Inflammatory macrophage (primary cell): ENCODE results near the gene MSRB3.

ENCODE experiments used
- DNase-seq, 2 donors: peaks; one replicate each; pipeline ENCODE4 v3.0.0-alpha.2; 2020 to 2022

MSRB3 gene

DNA sequence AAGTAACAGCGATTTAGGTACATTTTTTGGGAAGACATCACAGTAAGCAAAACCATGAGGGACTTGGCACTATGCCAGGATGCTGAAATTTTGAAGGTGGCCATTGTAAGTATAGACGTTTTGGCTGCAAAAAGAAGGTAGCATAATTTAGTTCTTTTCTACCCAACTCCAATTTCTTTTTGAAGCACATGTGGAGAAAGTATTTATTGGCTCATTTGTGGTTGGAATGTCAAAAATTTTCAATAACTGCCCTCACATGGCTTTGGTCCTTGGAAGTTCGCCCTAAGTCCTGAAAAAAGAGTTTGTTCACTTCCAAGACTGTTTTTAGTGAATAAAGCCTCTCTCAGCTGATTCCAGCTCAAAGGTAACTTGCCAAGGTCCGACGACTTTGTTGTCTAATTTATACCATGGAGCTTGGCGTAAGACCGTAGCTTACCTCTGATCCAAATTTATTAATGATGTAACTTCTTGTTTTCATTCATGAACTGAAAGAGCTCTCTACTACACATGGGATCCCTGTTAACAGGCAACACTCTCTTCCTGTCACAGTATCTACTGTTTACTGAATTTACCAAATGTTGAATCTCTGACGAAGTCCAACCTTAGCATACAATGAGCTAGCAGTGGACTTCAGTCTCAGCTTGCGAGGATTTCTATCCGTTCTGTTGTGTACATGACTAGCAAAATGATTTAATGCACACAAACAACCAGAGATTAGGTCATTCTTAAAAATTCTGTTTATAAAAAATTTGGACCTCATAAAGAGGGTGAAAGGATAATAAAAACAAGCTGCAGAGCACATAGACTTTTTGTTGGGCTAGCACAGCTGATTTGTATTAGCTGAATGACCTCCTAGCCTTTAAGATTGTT lies 49.0 kb downstream of the MSRB3 start:
- no peak for DNase-seq

DNA sequence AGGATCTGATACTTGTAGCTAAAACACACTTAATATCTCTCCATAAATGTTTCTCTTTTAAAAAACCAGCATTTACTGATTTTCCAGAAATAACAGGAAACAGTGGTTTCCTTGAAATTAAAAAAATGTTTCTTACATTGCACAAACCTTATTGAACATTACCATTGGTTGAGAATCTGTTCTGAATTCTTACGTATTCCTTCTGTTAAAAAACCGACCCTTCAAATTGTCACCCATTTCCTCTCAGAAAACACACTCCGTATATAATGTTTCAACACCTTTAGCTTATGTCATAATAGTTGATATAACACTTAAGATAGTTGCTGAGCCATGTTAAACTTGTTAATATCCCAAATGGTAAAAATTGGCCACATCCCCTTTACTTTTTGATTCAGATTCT lies 51.2 kb downstream of the MSRB3 start:
- no peak for DNase-seq

DNA sequence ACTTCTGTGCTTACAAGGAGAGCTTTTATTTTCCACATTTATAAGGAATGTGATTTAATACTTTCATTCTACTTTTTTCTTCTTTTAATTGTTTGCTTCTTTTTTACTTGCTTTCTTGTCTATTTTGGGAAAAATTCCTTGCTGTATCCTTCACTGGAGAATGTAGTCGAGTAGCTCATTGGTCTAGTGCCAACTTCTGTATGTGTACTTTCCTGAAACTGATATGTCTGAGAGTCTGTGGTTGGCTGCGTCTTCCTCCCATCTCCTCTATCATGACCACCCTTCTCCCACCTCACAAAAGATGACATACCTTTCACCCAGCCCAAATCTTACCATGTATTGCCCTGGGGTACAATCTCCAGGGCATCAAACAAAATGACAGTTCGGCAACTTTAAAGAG lies 51.8 kb downstream of the MSRB3 start:
- no peak for DNase-seq

DNA sequence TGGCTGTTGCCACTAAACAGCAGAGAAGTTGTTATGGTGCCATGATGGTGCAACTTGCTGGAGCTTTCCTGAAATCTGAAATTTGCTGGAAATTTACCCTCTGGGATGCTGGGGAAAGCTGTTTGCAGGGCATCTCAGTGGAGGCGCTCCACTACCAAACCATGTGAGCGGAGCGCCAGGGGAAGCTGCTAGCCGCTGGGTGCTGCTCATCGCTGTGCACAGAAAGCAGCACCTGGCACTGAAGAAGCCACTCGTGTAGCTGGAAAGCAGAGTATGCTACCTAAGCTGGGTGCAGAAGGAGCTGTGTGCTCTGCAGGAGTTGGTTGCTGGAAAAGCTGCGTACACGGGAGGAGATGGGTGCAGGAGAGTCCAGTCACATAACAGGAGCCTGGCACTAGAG lies 53.0 kb downstream of the MSRB3 start:
- DNase-seq: no peak

DNA sequence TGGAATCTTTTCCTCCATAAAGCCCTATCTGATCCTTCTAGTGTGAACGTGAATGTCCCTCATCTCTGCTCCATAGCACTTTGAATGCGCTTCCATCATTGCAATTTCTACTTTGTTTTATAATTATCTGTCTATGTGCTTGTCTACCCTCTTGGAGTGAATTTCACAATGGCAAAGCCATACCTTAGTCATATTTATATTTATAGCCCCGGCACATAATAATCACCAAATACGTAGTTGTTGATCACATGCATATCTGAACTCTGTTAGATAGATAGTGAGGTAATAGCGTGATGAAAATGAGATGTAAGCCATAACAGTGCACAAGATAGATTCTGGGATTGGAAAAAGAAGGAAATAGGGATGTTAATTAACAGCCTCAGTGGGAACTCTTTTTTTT lies 55.2 kb downstream of the MSRB3 start:
- DNase-seq: no peak

DNA sequence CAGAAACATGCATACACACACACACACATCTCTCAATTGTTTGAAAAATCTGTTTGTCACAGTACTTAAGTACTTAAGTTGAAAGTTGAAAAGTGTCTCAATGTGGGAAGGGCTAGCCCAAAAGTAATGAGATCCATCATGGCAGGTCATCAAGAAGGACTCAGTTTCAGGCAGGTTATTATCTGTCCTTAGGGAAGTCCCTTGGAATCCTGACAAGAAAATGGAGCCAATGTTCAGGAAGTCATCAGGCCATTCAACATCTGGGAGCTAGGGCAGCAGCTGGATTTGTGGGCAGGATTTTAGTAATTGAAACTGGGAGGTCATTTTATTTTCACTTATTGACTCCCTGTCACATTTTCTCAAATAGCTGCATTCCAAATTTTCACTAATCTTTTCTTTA lies 56.0 kb downstream of the MSRB3 start:
- no peak for DNase-seq

DNA sequence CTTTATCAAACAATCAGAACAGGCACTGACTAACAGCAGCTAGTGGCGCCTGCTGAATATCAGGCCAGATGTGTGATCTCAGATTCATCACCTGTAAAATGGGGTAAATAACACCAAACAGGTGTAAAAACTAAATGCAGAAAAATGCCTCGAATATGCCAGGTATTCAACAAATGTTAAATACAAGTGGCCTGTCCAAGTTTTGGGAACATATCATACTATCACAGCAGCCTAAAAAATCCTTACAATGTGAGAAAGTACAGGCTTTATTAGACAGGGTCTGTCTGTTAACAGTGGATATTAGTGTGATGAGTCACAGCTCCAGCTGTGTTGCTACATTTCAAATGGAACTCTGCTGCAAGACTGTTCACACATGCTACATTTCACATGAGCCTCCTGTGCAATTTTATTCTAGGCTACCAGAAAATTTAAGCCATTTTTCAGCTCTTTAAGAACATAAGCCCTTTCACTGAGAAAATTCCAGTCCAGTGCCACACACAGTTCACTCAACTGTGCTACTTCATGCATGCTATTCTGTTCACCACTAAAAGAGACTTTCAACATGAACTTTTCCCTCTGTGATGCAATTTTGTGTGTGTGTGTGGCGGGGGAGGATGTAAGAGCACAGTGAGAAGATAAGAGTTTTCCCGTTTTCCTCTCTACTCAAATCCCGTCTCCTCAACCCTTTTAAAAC lies 56.7 kb downstream of the MSRB3 start:
- DNase-seq: peak in 1 of 2 donors; percentile 17

DNA sequence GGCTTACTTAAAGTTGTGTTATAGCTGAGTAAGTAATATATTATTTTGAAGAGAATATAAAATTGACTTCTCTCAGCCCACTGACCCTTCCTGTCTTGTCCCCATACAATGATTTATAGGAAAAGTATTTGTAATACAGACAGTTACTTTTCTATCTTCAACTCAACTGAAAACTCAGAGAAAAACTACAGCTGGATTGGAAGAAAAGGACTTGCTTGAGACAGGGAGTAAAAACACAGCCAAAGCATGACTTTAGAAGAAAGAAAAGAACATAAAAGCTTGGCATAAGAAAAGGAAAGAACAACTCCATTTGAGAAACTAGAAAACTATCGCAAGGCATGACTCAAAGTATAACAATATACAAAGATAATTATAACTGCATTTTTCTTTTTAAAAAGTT lies 57.5 kb downstream of the MSRB3 start:
- DNase-seq: no peak

DNA sequence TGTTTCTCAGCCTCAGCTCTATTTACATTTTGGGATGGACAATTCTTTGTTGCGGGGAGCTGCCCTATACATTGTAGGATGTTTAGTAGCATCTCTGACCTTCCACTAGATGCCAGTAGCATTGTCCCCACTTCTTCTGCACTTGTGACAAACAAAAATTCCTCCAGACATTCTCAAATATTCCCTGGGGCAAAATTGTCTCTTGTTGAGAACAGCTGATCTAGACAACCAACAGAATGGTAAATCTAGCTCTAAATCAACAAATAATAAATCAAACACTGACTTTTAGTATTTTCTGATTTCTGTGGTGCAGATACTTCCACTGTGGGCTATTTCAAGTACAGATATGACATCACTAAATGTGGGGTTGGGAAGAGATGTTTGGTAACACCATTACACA lies 60.7 kb downstream of the MSRB3 start:
- no peak for DNase-seq

DNA sequence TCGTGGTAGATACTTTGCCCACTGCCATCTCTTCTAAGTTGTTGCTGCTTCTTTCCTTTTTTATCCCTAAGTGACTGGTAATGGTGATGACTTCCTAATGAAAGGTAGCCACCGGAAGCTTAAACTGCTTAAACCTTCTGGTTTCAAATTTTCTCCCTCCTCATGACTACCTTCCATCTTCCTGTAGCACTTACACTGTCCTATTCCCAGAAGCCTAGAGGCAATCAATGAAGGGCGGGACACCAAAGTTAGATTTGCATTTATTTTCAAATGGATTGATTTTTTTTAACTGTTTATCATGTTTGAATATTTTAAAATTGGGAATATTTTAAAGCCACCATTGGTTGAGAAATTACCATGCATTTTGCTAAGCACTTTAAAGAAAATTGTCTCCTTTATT lies 64.7 kb downstream of the MSRB3 start:
- no peak for DNase-seq

DNA sequence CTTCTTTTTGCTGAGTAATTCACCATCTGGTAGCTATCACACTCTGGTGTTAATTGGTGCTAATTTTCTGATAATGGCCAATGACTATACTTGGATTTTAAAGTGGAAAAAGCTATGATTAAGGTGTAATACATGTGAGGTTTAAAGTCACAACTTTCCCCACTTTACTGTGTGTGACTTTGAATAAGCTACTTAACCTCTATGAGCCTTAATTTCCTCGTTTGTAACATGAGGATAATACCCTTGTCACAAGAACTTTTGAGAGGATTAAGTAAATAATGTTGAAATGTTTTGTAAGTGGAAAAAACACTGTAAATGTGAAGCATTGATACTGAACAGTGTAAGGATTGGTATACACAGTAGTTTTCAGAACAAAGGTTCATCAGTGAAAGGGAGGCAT lies 65.3 kb downstream of the MSRB3 start:
- no peak for DNase-seq

DNA sequence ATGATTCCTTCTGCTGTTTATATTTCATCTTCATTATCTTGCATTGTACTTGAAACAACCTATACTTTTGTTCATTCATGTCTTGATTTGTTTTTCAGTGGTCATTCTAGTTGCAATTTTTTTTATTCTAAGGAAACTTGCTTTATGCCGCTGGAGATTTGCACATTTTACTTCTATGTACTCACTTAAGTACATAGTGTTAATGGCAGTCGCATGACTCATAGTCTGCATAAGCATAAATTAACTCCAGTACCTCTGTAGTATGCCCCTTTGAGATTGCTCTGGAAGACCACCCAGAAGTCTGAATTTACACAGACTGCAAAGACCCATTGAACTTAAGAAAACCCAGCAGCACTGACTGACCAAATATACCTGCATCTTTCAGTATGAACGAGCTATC lies 77.0 kb downstream of the MSRB3 start:
- no peak for DNase-seq

DNA sequence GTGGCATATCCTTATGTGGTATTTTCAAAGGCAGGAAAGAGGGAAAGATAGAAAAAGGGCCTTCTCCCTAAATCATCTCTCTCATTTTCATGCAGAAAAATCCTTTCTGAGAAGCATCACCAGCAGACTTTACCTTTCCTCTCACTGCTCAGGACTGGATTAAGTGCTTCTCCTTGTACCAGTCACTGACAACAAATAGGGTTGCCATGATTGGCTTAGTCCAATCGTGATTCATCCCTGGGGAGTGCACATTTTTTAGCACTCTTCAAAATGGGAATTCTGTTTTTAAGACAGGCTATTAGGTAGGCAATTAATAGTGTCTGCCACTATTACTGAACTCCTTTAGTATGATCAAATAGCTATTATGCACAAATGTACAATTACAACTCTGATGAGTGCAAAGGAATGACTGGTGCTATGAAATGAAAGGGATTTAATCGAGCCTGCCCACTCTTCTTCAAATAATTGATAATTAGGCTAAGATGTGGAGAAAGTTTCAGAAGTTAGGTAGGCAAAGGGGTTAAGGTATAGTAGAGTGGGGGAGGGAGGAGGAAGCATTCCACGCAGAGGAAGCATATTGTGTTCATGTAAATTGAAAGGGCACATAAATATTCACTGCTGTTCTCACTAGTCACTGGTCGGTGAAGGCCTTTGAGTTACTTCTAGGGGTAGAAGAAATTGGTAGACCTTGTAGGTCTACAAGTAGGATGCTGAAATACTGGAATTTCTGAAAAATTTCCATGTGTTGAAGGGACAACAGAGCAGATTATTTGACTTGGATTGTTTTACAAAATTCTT lies 84.0 kb downstream of the MSRB3 start:
- DNase-seq: no peak

DNA sequence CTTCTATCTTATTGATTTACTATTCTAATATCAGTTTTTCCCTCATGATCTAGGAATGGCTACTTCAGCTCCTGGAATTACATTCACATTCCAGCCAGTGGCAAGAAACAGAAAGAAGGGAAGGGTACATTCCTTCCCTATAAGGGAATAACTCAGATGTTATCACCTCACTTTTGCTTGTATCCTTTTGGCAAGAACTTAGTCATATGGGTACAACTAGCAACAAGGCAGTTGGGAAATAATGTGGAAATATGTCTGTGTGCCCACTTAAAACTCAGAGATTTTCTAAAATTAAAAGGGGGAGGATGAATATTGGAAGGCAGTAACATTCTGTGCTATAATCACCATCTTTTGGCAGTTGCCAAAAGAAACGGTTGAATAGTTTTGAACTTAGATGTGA lies 85.6 kb downstream of the MSRB3 start:
- no peak for DNase-seq

DNA sequence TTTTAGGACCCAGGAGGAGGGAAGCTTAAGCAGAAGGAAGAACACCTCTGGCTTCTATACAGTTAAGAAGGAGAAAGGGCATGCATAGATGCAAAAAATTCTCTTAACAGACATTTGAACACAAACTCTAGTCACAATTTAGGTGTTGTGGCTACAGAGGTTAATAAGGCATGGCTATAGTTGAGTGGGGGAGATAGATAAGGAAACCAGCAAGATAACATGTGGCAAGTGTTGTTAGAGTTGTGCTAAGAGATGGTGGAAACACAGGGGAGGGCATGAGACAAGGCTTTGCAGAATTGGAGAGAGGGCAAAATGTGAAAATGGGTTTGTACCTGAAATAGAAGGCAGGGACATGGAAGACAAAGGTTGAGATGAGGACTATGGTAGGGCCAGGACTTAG lies 88.9 kb downstream of the MSRB3 start:
- DNase-seq: no peak

DNA sequence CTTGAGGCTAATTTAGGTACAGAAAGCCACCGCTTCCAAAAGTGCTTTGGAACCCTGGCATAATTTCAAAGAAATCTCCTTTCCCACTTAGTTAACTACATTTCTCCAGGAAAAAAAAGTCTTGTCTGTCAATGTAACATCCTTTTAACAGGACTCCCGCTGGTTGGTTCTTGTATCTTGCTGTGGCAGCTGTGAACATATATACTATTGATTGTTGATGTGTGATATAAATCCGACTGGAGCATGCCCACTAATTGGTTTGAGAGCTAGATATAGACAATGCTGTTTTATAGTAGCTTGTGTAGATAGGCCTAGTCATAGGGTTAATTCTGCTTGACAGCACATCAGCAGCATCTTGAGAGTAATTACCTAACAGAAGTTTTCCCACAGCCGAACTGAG lies 89.6 kb downstream of the MSRB3 start:
- DNase-seq: no peak

DNA sequence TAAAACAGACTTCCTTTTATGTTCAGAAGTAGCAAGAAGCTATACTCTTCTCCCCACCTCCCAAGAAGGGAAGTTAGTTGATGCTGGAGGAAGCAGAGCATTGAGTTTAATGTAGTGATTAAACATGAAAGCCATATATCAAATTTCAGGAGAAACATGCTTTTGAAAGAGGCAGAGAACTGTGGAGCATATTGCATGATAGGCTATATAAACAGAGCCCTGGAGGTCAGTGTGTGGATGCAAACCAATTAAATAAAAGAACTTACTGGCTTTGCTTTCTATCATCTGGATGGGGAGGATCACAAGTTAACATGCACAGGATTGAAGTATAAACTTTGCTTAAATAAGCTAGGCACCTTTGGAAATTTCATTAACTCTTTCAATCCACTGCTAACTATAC lies 94.1 kb downstream of the MSRB3 start:
- DNase-seq: no peak

DNA sequence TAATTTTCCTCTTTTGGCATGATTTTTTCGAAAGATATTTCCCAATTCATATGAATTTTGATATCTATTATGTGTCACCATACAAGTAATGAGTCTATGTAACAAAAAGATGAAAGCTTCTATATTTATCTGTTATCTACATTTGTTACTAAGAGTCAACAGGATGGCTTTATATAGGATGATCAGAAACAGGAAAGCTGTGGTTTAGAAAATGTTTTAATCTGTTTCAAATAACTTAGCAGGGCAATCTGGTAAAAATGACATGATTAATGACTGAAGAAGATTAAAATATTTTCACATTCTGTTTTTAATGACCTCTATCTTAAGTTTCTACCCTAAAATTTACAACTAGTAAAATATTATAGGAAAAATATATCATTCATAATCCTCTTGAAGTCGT lies 105.8 kb downstream of the MSRB3 start:
- DNase-seq: no peak

DNA sequence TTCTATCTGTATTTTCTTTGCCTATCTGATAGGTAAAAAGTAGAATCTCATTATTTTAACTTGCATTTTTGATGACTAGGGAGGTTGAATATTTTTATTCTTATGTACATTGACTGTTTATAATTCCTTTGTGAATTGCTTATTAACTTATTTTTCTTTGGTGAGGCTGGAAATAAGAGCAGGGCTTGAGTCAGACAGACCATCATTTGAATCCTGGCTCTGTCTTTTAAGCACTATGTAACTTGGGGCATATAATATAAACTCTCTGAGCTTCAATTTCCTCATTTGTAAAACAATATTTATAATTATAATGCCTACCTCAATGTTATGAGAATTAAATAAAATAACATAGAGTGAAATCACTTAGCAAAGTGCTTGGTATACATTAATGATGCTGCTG lies 108.9 kb downstream of the MSRB3 start:
- DNase-seq: no peak

DNA sequence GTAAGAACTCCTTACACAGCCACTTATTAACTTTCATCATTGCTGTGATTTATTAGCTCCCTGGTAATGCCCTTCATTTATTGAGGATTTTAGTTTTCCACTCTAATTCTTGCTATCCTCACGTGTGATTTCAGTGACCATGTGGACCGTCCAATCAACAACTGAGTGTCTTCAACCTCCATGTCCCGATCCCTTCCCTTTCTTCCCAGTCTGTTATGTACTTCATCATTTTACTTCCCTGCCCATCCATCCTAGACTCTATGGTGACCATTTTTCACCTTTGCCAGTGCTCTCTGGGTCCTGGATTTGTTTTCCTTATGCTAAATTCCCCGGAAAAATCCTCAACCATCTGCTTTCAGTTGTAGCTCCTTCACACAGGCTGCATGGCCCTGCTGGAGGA lies 111.0 kb downstream of the MSRB3 start:
- DNase-seq: no peak

DNA sequence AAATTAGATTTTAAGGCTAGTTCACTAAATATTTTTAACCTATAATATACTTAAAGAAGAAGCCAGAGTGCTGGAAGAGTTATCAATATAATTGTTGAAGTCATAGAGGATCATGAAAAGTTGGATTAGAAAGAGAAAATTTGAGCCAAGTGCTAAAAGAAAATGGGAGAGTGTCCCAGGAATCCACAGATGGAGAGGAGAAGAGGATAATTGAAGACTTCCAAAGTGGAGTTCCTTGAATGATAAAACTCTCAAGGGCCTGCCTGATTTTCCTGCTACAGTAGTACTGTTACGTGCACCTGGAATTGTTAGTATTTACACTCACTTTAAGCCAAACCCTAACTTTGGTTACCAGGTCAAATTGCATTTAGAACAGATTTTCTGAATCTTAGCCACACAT lies 113.2 kb downstream of the MSRB3 start:
- no peak for DNase-seq

DNA sequence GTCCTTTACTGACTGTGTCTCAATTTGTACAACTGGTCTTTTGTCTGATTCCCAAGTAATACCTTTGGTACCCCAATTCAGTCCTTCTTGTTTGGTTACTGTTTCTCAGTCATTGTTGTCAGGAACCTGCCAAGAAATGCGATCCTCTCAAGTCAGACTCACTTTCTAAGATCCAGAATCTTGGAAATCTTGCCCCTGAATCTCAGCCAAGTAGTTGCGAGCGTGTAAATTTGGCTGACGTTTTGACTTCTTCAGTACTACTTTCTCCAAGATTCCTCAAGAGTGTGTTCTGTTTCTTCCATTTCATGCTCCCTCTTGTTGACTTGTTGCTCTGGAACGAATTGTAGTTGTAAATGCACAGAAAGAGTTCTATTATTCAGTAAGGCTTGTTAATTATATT lies 114.0 kb downstream of the MSRB3 start:
- DNase-seq: no peak

DNA sequence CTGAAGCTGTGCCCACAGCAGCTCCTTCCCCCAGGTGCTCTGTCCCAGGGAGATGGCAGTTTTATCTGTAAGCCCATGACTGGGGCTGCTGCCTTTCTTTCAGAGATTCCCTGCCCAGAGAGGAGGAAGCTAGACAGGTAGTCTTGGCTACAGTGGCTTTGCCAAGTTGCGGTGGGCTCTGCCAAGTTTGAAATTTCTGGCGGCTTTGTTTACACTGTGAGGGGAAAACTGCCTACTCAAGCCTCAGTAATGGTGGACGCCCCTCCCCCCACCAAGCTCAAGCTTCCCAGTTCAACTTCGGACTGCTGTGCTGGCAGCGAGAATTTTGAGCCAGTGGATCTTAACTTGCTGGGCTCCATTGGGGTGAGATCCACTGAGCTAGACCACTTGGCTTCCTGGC lies 124.7 kb downstream of the MSRB3 start:
- no peak for DNase-seq
